ENCODE data around the gene TNPO1. TPM values are rescaled to one million over a fixed set of nuclear protein-coding genes. Genes with fewer than 3 reads are reported as not detected.
"Not testable (repeated sequence)": the region's sequence is repeated elsewhere in the genome, so short reads cannot be mapped to it uniquely, and the experiment has no call there.

Gene TNPO1
- total RNA-seq, 1 donor from 2014 or later: 172 TPM

- Mint-ChIP-seq H3K27me3 (ENCODE audit: low read depth) (peaks cover 2% of the 10 kb centered on the region), H3K27ac (ENCODE audit: unreplicated experiment) (no peak overlapping the region), H3K4me3 (no peak overlapping the region), H3K9me3 (no peaks in the 10 kb centered on the region), H3K4me1 (no peaks in the 10 kb centered on the region), H3K36me3 (ENCODE audit: low read depth) (no peaks in the 10 kb centered on the region)
- no peak for TF ChIP-seq CTCF (conservative IDR thresholded peaks at IDR 0.05)
- DNase-seq (ENCODE audit: low read depth, low spot score): no peak
These were observed 26.3 kb upstream of the TNPO1 start for GRCh38 chr5:72790186-72790585.

GRCh38 chr5:72792662-72793061 lies 23.8 kb upstream of the TNPO1 start:
- H3K9me3 Mint-ChIP-seq; H3K4me1 Mint-ChIP-seq; H3K27me3 Mint-ChIP-seq (ENCODE audit: low read depth); H3K4me3 Mint-ChIP-seq; DNase-seq (ENCODE audit: low read depth, low spot score); H3K36me3 Mint-ChIP-seq (ENCODE audit: low read depth); H3K27ac Mint-ChIP-seq (ENCODE audit: unreplicated experiment): not testable (repeated sequence)

DNA sequence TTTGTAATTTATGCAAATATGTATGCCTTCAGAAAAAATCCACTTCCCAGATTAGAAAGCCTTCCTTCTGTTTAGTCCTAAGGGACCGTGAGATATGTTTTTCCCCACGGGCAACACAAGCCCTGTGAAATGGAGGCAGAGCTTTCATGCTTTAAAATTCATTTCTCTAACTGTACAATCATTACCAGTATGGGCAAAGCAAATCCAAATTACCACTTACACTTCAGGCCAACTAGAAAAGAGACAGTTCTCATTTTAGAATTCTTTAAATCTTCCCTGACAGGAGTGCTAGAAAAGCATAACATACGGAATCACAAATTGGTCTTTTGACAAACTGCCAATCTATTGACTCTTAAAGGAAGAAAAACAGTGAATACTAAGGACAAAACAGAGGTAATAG lies 20.5 kb upstream of the TNPO1 start:
- no peak for DNase-seq (ENCODE audit: low read depth, low spot score)
- no peak for TF ChIP-seq CTCF (conservative IDR thresholded peaks at IDR 0.05)
- Mint-ChIP-seq H3K27ac (ENCODE audit: unreplicated experiment) (no peak overlapping the region), H3K4me3 (no peak overlapping the region), H3K36me3 (ENCODE audit: low read depth) (no peaks in the 10 kb centered on the region), H3K9me3 (no peaks in the 10 kb centered on the region), H3K27me3 (ENCODE audit: low read depth) (peaks cover 2% of the 10 kb centered on the region), H3K4me1 (no peaks in the 10 kb centered on the region)

DNA sequence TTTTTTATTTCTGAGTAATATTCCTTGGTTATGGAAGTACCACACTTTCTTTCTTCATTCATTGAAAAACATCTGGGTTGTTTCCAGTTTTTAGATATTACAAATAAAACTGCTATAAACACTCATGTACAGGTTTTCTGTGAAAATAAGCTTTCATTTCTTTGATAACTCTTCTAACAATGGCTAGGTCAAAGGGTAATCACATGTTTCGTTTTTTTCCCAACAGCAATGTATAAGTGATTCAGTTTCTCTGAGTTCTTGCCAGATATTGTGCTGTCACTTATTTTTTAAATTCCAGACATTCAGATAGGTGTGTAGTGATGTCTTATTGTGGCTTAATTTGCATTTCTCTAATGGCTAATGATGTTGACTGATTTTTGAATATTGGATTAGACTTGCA lies 16.7 kb upstream of the TNPO1 start:
- DNase-seq (ENCODE audit: low read depth, low spot score): no peak
- Mint-ChIP-seq H3K27ac (ENCODE audit: unreplicated experiment) (no peak overlapping the region), H3K9me3 (peaks cover 5% of the 10 kb centered on the region), H3K4me3 (no peak overlapping the region), H3K27me3 (ENCODE audit: low read depth) (no peaks in the 10 kb centered on the region), H3K4me1 (no peaks in the 10 kb centered on the region), H3K36me3 (ENCODE audit: low read depth) (no peaks in the 10 kb centered on the region)
- TF ChIP-seq CTCF (conservative IDR thresholded peaks at IDR 0.05): no peak

- H3K4me3 Mint-ChIP-seq; H3K27me3 Mint-ChIP-seq (ENCODE audit: low read depth); DNase-seq (ENCODE audit: low read depth, low spot score); H3K27ac Mint-ChIP-seq (ENCODE audit: unreplicated experiment); H3K4me1 Mint-ChIP-seq: not testable (repeated sequence)
- Mint-ChIP-seq H3K9me3 (peaks cover 16% of the 10 kb centered on the region), H3K36me3 (ENCODE audit: low read depth) (peaks cover 16% of the 10 kb centered on the region)
These were observed 7.8 kb upstream of the TNPO1 start for GRCh38 chr5:72808637-72809036.

DNA sequence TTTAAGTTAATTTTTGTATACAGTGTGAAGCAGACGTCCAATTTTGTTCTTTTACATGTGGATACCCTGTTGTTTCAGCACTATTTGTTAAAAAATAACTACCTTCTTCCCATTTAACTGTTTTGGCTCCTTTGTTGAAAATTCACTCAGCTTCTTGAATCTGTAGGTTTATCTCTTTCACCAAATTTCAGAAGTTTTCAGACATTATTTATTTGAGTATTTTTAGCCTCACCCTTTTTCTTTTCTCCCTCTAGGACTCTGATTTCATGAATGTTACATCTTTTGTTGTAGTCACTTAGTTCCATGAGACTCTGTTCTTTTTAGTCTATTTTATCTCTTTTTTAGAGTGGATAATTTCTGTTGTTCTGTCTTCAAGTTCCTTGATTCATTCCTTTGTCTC lies 4.6 kb upstream of the TNPO1 start:
- Mint-ChIP-seq H3K4me3 (no peak overlapping the region), H3K27me3 (ENCODE audit: low read depth) (no peaks in the 10 kb centered on the region), H3K4me1 (peaks cover 7% of the 10 kb centered on the region), H3K36me3 (ENCODE audit: low read depth) (peaks cover 5% of the 10 kb centered on the region), H3K9me3 (peaks cover 4% of the 10 kb centered on the region), H3K27ac (ENCODE audit: unreplicated experiment) (no peak overlapping the region)
- TF ChIP-seq CTCF (conservative IDR thresholded peaks at IDR 0.05): no peak
- DNase-seq (ENCODE audit: low read depth, low spot score): no peak

- H3K4me1 Mint-ChIP-seq: peaks cover 7% of the 10 kb centered on the region
These were observed 4.0 kb upstream of the TNPO1 start for GRCh38 chr5:72812488-72812887.

More at GRCh38 chr5:72812488-72812887, 4.0 kb upstream of the TNPO1 start:
- H3K9me3 Mint-ChIP-seq: peaks cover 3% of the 10 kb centered on the region
- no peaks in the 10 kb centered on the region for H3K27me3 Mint-ChIP-seq (ENCODE audit: low read depth)
- no peak for TF ChIP-seq CTCF (conservative IDR thresholded peaks at IDR 0.05)
- peaks cover 3% of the 10 kb centered on the region for H3K36me3 Mint-ChIP-seq (ENCODE audit: low read depth)
- no peak overlapping the region for H3K27ac Mint-ChIP-seq (ENCODE audit: unreplicated experiment)
- no peak for DNase-seq (ENCODE audit: low read depth, low spot score)
- H3K4me3 Mint-ChIP-seq: no peak overlapping the region

Measured in neural crest cell (in vitro differentiated cells).